GM19455 (cell line): ENCODE results near the gene MS4A2.
"Not testable (repeated sequence)": the region's sequence is repeated elsewhere in the genome, so short reads cannot be mapped to it uniquely, and the experiment has no call there.

Source experiments
- ATAC-seq: cut with Tn5 transposase; IDR thresholded peaks from one replicate; pipeline ENCODE4 v1.9.1; 2021; ENCODE audit not compliant: unreplicated experiment

MS4A2 gene

DNA sequence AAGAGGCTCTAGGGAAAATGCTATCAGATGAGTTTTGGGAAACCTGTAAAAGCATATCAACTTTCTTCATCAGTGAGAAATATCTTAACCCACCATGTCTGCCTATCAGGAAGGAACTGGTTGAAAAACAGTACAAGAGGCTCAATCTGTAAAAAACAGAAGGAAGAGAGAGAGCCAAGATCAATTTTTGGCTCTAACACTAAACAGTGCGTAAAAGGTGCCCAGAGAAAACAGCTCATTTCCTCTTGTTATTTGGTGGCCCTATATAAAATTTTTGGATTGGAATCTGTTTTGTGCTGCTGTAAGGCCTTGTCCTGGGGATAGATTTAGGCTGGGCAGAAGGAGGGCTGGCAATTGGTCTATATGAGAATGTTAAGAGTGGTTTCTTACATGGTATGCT is 12.1 kb downstream of the MS4A2 start:
- ATAC-seq, result no peak

DNA sequence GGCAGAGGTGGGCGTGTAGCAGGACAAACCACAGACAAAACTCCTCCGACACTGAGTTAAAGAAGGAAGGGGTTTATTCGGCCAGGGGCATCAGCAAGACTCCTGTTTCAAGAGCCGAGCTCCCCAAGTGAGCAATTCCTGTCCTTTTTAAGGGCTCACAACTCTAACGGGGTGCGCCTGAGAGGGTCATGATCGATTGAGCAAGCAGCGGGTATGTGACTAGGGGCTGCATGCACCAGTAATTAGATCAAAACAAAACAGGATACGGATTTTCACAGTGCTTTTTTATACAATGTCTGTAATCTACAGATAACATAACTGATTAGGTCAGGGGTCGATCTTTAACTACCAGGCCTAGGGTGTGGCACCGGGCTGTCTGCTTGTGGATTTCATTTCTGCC is 12.9 kb downstream of the MS4A2 start:
- ATAC-seq, result not testable (repeated sequence)

DNA sequence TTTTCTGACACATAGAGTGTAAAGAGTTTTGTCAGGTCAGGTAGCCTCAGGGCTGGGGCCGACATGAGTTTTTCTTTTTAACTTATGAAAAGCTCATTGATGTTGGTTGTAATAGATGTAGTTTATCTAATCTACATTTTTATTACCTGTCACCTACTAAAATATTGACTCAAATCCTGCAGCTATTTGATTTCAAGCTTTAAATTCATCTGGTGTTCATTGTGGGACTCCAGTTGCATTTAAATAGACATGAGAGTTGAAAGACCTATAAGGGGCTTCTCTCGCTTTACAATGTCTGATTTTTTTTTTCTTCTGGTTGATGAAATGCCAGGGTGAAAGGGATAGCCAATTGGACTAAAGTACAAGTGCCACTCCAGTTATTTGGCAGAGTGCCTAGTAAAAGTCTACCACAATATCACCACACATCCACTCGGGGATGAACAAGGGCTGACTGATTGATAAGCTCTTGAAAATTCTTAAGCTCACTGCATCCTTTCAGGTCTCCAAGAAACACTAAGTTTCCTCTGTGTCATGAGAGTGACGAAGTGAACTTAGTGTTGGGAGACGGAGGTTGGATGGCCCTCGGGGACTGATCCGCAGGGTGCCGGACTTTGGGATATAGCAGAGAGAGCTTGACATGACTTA is 16.1 kb downstream of the MS4A2 start:
- ATAC-seq, result not testable (repeated sequence)

DNA sequence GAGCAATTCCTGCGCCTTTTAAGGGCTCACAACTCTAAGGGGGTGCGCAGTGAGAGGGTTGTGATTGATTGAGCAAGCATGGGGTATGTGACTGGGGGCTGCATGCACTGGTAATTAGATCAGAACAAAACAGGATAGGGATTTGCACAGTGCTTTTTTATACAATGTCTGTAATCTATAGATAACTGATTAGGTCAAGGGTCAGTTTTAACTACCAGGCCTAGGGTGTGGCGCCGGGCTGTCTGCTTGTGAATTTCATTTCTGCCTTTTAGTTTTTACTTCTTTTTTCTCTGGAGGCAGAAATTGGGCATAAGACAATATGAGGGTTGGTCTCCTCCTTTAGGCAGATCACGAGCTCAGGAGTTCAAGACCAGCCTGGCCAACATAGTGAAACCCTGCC is 20.2 kb downstream of the MS4A2 start:
- ATAC-seq, result not testable (repeated sequence)

DNA sequence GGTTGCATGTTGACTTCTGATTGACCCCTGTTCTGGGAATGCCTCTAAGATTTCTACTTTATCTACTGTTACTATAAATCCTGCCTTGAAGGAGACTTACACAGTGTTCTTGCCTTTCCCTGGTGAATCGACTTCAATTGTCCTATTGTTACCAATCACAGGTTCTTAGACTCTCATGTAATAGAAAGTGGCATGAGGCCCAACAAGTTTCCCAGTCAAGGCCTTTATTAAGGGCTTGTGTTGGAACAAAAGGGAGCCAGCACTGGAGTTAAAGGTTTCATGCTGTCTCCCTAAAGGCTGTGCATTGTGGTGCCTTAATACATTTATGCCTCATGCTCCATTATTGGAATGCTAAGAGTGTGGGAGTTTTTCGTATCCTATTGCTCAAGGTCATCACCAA is 23.3 kb downstream of the MS4A2 start:
- no peak for ATAC-seq

- ATAC-seq, result no peak
These were observed 28.7 kb downstream of the MS4A2 start for GRCh38 chr11:60116996-60117790.

- ATAC-seq, result no peak
These were observed 29.9 kb downstream of the MS4A2 start for GRCh38 chr11:60118338-60118737.

DNA sequence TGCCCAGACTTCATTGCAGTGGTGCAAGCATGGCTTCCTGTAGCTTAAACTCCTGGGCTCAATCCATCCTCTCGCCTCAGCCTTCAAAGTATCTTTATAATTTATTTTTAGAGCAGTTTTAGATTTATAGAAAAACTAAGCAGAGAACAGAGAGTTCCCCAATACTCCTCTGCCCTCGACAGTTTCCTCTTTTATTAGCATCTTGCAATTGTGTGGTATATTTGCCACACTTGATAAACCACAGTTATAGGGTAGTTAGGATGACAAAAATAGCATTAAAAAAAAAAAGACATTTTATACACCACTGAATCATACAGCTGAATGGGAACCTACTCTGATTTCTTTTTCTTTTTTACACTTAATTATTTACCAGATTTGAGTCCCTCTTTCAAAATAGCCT is 31.2 kb downstream of the MS4A2 start:
- no peak for ATAC-seq

DNA sequence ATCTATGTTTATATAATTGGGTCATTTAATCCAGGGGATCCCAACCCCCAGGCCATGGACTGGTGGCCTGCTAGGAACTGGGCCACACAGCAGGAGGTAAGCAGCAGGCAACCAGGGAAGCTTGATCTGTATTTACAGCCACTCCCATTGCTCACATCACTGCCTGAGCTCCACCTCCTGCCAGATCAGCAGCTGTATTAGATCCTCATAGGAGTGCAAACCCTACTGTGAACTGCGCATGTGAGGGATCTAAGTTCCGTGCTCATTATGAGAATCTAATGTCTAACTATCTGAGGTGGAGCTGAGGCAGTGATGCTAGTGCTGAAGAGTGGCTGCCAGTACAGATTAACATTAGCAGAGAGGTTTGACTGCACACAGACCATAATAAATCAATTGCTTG is 32.8 kb downstream of the MS4A2 start:
- no peak for ATAC-seq

DNA sequence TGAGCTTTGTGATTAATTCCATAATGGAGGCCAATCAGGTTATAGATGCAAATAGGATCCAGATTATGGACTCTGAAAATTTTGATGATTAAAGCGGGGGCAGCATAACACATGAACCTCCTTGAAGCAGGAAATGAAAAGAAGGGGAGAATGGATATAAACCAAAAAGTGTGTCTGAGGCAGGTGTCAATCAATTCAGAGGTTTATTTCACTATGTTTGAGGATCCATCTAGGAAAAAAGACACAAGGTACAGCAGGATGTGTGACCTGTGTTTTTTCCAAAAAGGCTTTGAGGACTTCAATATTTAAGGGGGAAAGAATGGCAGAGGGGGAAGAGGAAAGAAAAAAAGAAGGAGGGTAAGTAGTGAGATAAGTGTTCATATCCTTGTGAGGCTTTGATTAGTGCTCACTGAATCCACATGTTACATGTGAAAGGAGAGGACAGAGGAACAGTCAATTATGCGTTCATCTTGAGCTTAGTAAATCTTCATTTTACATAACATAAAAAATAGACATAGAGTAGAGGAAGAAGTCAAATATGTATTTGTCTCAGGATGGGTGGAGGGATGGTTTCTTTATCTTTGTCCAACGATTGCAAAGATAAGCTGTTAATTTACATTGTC is 34.1 kb downstream of the MS4A2 start:
- ATAC-seq, result no peak

- no peak for ATAC-seq
These were observed 36.5 kb downstream of the MS4A2 start for GRCh38 chr11:60124802-60125432.

DNA sequence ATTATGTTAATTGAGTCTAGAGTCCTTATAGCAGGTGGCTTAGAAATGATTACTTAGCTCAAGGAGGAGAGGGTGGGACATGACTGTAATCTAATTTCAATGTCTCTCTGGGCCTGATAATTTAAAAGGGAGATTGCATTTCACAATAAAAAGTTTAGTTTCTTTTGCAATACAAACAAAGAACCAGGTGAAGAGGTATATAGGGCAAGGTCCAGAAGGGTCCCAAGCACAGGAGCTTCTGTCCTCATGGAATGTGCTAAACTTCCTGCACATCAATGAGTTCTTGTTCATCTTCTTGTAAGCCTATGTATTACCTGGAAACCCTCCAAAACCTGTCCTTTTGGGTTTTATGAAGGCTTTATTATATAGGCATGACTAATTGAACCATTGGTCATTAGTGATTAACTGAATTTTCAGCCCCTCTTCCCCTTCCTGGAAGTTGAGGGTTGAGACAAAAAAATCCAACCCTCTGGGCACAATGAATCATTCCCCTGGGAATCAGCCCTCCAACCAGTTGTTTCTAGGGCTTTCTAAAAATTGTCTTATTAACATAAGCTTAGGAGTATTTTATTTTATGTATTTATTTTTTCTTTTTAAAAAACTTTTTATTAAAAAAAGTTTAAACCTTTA is 37.6 kb downstream of the MS4A2 start:
- no peak for ATAC-seq

GRCh38 chr11:60127311-60127811 is 38.9 kb downstream of the MS4A2 start:
- ATAC-seq, result no peak

- no peak for ATAC-seq
These were observed 39.9 kb downstream of the MS4A2 start for GRCh38 chr11:60128376-60128775.

DNA sequence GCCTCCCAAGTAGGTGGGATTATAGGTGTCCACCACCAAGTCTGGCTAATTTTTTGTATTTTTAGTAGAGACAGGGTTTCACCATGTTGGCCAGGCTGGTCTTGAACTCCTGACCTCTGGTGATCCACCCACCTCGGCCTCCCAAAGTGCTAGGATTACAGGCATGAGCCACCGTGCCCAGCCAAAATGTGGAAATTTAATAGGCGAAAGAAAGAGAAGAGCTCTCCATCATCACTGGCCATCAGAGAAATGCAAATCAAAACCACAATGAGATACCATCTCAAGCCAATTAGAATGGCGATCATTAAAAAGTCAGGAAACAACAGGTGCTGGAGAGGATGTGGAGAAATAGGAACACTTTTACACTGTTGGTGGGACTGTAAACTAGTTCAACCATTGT is 40.4 kb downstream of the MS4A2 start:
- not testable (repeated sequence) for ATAC-seq

GRCh38 chr11:60129853-60130252 is 41.4 kb downstream of the MS4A2 start:
- no peak for ATAC-seq

DNA sequence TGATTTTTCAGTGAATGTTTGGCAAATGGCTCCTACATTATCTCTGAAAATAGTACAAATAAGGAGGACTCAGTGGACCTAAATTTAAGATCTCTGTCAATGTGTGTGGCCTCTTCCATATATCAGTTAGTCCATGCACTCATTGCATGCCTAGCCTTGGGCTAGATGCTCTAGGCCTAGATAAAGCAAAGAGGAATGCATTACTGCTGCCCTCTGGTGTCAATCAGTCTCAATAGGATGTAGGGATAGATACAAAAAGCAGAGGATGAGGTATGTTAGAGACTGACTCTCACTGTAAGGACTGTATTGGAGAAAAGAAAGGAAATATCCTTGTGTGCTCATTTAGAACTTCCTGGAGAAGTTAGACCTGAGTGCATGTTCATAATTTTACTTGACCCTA is 42.0 kb downstream of the MS4A2 start:
- ATAC-seq, result no peak

GRCh38 chr11:60131912-60132311 is 43.4 kb downstream of the MS4A2 start:
- ATAC-seq, result no peak

GRCh38 chr11:60133917-60134316 is 45.5 kb downstream of the MS4A2 start:
- ATAC-seq, result no peak

DNA sequence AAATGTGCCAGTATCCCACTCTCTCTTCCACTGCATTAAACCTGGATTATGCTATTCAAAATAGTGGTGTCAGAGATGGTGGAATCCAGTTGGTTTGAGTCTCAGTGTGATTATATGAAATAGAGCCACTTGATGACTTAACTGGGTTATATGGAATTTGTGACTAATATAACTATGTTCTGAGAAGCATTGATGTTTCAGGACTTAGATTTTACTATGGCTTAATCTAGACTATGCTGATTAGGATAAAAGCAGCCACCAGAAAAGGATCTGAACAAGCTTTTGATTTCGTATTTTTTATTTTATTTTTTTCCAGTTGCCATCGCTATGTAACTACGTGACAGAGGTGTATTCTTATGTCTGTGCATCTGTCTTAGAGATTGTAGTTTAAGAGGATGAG is 55.3 kb downstream of the MS4A2 start:
- no peak for ATAC-seq

GRCh38 chr11:60145677-60146076 is 57.2 kb downstream of the MS4A2 start:
- ATAC-seq, result no peak
